HG02588 (cell line): Measurements from ENCODE around the gene SLC25A33.

Source experiments
- ATAC-seq: cut with Tn5 transposase; IDR thresholded peaks from one replicate; pipeline ENCODE4 v1.9.1; 2021; ENCODE audit warnings: mild to moderate bottlenecking, moderate library complexity; ENCODE audit not compliant: unreplicated experiment

The SLC25A33 gene

DNA sequence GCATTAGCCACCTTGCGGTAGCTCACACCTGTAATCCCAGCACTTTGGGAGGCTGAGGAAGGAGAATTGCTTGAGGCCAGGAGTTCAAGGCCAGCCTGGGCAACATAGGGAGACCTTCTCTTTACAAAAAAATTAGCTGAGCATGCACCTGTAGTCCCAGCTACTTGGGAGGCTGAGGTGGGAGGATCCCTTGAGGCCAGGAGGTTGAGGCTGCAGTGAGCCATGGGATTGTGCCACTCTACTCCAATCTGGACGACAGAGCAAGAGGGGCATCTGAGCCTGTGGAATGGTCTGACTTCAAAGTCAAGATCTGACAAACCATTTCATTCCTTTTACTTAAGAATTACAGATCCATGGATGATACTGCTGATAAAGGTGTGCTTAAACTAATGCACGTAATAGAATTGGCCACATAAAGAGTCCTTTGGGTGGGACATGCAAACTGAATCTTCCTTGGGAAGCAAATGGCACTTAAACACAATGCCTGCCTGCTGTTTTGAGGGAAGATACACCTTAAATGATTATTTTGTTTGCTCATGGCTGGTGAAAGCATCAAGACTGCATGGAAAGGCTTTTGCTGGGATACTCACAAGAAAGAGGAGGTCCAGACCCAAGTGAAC lies 47.0 kb downstream of the SLC25A33 start:
- no peak for ATAC-seq

DNA sequence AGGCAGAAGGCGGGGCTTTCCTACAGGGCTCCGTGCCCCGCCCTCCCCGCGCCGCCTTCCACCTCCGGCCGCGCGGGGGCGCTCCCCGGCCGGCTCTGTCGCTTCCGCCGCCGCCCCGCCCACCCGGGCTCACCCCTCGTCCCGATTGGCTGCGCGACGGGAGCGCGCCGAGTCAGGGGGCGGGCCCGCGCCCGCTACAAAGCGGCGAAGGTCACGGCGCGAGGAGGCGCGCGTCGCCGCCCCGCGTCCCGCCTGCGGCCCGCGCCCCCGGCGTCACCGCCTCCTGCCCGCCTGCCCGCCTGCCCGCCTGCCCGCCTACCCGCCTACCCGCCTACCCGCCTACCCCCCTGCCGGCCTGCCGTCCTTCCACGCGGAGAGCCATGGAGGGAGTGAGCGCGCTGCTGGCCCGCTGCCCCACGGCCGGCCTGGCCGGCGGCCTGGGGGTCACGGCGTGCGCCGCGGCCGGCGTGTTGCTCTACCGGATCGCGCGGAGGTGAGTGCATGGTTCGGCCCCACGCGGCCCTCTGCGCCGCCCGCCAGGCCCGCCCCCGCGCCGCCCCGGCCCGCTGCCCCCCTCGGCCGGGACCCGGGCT lies 49.4 kb downstream of the SLC25A33 start, which contains the start of gene TMEM201:
Gene TMEM201, plus strand, starts transcription at position 361 of the 593 bp plus-strand sequence. Its CDS starts 20 bp downstream, at position 381.
- peak; percentile 77 for ATAC-seq

DNA sequence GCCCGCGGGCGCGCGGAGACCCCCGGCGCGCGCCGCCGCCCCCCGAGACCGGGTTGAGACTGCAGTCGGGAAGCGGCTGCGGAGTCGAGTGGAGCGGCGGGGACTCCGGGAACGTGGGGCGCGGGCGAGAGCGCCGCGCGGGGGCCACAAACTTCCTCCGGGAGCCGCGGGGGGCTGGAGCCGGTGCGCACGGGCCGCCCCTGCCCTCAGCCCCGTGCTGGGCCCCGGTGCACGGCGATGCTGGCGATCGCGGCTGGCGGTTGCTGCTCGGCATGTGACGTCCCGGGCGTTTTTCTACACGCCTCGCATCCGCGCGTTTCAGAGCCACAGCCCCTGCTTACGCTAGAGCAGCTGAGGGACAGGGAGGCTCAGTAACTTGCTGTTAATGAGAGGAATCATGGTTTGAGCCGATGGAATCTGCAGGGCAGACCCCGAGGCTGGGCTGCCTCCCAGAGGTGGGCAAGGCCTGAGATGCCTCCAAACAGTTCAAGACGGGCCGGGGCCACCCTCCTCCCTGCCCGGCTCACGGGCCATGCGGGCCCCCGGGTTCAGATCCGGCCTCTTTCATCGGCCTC lies 50.0 kb downstream of the SLC25A33 start:
- ATAC-seq, result peak; percentile 17

DNA sequence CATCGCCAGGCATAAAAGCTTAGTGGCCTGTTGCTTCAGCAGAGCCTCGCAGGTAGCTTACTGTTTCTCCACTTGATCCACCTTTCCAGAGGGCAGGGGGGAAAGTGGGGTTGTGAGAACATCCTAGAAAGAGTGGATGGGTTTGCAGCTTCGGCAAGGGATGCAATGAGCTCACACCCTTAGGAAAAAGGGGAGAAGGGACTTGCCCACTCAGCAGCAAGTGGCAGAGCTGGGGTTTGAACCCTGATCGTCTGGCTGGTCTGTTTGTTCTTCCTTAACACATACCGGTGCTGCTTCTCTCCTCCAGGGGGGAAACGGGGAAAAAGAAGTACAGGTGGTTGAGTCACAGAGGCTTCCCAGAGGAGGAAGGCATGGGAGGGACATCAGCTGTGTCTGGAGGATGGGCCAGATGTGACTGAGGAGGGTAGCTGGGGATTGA lies 50.5 kb downstream of the SLC25A33 start:
- ATAC-seq, result no peak

DNA sequence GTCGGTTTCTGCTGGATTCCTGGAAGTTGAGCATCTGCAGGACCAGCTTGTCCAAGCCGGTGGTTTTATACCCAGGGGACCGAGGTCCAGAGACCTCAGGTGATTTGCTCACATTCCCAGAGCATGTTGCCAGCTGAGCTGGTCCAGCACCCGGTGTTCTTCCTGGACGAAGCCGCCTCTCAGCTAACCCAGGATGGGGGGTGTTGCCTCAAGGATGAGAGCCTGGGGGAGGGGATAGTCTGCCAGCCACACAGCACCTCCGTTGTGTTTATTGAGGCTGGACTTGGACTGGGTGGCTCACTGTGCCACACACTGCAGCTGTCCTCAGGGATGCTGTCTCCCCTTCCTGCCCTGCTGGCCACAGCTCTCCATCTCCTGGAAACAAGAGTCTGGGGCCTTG lies 50.9 kb downstream of the SLC25A33 start:
- no peak for ATAC-seq

DNA sequence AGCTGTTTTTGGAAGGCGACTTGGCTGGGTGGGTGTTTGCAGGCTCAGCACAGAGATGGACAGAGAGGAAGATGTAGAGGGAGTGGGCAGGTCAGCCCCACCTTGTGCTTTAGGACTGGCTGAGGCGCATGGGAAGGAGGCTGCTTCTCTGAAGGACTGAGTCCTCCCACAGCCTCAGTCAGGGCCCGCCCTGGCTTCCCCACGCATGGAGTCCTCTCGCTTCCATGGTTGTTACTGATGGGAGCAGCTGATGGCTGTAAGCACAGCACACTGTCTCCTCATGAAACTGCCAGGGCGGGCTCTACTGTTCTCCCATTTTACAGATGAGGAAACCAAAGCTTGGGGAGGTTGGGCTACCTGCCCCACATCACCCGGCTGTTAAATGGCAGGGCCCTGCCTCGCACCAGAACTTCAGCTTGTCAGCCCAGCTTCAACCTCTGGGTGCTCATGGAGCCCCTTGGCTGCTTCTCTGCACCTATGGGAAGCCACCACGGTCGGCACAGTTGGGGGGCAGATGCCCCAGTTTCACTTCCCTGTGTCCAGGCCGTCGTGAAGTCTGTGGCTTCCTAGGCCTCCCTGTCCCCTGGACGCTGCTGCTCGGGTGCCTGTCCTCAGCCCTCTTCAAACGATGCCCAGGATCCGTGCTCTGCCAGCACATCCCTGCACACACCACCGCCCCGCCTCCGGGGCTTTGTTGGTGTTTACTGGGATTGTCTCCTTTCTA lies 51.8 kb downstream of the SLC25A33 start:
- ATAC-seq, result no peak

DNA sequence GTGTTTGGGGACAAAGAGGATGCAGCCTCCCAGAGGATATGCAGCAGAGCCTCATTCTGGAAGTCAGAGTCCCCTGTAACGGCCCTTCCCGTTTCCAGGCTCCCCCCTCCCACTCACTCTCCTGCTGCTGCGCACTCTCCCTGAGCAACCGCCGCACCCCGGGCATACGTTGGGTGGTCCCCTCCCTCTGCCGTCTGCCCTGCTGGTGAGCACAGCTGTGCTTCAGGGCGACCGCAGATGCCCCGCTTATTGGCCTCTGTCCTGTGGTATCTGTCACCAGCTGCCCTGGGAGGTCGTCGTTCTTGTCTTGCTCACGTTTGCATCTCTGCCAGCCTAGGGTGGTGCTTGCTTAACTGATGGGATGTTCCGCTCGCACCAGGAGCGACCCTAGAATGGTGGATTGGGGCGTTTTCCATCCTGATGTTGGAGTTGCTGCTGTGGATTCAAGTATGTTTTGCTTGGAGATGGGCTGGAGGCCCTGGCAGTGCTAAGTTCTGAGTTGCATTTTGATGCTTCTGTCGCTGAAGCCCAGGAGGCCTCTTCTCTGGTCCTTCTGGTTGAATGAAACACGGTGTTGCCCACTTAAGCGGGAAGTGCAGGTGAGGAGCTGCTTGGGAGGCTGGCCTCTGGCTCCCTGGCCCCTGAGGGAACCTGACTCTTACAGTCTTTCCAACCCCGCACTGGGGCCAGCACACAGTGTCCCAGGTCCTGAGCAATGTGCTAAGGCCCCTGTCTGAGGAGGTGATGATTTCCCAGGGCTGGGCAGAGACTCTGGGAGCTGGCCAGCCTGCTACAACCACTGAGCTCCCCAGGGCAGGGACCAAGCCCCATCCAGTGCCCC lies 52.6 kb downstream of the SLC25A33 start:
- ATAC-seq, result no peak

DNA sequence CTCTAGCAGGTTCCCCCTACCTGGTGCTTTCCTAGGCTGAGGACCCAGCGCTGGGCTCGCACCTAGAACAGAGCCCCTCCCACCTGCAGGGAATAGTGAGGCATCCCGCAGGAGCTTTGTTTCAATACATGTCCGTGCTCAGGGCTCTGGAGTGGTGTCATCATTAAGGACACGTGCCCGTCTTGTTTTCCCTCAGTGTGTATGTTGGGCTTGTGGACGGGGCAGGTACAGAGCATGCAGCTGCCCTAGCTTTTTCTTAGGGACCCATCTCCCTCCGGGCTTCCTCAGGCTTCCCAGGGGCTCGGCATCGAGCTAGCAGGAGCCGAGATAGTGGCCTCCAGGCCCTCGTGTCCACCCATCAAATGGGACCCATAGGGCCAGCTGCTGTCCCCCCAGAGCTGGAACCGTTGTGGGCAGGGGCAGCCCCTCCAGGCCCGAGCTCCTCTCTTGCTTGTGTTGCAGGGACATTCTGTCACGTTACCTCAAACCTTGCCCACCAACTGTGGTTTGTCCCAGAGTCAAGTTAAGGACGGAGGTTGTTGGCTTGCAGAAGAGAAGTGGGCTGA lies 53.3 kb downstream of the SLC25A33 start:
- ATAC-seq, result no peak

DNA sequence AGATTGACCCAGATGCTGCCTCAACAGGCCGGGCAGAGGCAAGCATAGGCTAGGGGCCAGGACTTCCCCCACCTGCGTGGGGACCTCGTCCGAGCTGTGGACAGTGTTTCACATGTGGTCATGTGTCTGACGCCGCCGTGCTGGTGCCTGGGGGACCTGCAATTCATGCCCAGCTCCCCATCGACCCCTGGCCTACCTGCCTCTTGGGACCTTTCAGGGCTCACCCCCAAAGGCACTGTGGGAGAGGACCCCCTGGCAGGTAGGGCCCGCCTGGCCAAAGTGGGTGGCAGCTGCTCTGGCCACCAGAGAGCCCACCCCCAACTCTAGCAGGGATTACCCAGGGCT lies 53.9 kb downstream of the SLC25A33 start:
- ATAC-seq, result no peak

DNA sequence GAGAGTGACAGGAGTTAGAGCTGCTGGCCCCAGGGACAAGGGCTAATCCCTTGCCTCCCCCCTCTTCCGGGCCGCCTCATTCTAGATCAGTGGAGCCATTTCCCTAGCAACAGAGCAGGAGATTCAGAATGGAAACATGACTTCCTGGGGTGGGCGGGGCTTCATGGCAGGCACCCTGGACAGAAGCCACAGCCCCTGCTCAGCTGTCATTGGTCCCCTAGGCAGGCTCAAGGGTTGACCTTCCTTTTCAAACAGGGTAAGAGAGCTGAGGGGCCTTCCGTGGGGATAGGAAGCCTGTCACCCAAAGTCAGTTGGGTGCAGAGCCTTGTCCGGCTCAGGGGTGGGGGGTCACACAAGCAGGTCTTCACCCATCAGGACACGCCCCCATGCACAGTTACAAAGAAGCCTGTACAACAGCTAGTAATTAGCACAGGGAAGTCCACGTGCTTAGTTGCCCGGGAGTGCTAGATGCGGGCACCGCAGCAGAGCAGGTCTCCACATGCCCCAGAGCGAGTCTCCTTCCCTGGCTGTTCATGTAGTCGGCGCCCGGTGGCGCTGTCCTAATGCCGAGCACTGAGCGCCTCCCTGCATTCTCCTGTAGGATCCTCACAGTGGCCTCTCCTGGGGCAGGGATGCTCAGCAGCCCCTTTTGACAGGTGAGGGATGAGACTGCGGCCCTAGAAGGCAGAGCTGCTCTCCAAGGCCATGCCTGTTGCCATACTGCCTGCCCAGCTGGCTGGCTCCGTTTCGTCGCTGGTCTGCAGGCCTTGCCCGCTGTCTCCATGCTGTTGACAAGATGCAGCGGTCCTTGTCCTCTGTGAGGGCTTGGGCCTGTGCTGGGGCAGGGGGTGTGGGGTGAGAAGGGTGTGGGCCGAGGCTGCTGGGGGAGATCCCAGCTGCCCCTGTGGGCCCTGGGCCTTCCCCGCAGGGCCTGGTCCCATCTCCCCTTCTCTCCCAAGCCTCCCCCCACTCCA lies 54.5 kb downstream of the SLC25A33 start:
- ATAC-seq, result no peak

DNA sequence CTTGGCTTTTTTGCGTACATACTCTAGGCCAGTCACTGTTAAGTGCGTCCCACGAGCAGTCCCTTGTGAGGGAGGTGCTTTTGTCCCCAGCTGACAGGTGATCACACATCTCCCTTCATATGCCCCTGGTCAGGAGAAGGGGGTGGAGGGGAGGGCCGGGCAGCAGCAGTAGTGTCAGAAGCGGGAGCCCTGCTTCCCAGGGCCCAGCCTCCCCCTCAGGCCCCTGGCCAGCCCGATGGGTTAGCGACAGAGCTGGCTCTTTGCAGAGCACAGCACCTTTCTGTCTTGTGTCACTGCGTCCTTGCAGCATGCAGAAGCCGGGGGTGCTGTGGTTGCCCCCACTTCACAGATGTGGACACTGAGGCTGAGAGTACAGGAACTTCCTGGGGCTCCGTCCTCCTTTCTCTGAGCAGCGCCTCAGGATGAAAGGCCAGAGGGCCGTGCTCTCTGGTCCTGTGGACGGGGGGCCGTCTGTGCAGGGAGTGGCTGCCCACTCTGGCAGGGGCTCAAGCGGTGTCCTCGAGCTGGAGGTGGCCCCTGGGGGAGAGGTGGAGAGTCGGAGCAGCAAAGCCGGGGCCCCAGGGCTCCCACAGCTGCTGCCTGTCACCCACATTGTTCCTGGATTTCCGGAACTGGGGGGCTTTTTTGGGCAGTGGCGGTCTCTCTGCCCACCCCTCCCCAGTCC lies 55.3 kb downstream of the SLC25A33 start:
- ATAC-seq, result no peak

DNA sequence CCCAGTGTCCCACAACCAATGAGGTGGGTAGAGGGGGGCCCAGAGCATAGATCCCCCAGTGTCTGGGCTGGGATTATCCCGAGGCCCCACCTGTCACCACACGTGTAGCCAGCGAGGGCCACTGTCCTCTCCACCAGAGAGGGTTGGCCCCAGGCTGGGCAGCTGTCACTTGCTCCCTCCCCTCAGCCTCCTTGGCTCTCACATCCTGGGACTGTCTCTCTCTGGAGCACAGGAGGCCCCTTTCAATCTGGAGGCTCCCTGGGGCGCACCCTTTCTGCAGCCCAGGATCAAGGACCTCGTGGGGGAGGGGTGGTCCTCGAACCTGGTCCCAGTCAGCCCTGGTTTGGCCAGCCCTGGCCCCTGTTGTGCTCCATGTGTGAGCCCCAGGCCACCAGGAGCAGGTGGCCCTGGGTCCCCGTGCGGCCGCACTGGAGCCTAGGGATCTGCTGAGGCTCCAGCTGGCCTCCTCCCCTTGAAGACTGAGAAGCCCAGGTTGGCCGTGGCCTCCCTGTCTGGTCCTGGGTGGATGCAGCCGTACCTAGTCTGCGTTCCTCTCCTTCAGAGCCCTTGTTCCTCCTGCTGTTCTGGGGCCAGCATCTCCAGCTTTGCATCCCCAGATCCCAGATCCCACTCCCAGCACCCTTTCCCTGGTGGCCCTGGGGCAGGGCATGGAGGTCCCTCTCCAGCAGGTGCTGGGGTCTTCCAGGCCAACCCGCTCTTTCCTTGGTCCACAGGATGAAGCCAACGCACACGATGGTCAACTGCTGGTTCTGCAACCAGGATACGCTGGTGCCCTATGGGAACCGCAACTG lies 56.1 kb downstream of the SLC25A33 start:
- no peak for ATAC-seq

DNA sequence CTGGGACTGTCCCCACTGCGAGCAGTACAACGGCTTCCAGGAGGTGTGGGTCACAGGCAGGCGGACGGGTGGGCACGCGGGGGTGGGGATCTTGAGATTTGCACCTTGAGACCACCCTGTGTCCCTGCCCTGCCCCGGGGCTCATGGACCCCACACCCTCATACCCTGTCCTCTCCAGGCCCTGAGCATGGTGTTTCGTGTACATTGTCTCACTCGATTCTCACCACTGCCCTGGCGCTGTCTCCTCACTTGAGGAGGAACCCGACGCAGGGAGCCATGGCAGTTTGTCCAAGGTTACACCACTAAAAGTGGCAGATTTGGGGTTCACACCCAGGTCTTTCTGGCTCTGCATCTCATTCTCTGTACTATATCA lies 56.7 kb downstream of the SLC25A33 start:
- ATAC-seq, result no peak

DNA sequence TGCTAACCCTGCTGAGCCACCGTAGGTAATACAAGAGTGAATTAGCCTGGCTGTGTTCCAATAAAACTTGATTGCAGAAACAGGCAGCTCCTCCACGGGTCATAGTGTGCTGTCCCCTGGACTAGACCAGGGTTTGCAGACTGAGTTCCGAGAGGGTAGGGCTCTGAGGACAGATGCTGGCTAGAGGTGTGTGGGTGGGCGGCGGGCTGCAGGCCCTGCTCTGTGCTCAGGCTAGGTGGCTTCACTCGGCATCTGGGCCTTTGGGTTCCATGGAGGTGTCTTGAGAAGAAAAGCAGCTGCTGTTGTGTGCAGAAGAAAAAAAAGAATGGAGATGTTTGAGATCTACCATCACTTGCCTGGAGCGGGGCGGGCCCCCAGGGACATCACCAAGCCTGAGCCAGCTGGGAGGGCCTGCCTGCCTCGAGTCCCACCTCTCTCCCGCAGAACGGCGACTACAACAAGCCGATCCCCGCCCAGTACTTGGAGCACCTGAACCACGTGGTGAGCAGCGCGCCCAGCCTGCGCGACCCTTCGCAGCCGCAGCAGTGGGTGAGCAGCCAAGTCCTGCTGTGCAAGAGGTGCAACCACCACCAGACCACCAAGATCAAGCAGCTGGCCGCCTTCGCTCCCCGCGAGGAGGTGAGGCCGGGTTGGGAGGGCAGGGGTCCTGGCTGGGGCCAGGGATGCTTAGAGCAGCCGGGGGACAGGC lies 57.3 kb downstream of the SLC25A33 start:
- ATAC-seq, result no peak

DNA sequence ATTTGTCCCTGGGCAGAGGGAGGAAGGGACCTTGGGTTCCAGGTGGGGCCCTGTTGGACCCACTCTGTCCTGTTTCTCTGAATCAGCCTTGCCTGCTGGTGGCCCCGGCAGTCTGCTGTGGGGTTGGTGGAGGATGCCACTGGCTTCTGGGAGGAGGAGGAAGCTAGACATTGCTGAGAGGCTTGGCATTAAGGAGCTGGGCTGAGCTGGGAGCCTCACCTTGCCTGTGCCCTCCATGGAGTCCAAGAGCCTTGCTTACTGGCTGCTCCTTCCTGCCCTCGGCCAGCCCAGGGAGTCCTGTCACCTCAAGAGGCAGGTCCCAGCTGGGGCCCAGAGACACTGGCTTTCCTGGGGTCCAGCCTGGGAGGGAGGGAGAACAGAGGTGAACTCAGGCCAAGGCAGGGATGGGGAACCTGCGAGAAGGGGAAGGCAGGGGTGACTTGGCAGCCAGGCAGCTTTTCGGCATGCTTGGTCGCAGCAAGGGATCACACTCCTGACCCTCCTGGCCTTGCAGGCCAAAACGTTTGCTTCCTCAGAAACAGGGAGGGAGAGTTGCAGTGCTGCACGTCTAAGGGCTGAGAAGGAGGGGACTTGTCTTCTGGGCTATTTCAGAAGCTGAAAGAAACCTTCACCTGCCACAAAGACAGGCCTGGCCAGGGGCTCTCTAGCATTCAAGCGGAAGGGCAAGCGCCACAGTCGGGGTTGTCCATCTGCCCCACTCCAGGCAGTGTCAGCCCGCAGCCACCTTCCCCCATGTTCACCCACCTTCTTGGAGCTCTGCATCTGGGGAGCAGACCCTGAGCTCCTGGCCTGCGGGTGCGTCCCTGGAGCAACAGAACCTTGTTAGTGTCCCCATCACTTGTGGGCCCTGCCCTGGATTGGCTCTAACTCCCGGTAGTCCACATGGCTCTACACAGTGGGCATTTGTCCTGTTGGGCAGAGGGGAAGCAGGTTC lies 58.4 kb downstream of the SLC25A33 start:
- no peak for ATAC-seq

DNA sequence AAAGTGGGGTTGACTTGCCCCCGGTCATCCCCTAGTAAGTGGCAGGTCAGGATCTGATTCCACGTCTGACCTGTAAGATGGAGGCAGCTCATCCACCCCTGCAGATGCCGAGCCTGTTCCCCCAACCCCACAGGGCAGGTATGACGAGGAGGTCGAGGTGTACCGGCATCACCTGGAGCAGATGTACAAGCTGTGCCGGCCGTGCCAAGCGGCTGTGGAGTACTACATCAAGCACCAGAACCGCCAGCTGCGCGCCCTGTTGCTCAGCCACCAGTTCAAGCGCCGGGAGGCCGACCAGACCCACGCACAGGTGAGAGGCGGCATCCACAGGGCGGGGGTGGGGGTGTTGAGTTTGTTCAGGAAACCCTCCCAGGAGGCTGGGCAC lies 59.0 kb downstream of the SLC25A33 start:
- ATAC-seq, result no peak
